Measurements from ENCODE around the gene KRTAP6-3.

The KRTAP6-3 gene

DNA sequence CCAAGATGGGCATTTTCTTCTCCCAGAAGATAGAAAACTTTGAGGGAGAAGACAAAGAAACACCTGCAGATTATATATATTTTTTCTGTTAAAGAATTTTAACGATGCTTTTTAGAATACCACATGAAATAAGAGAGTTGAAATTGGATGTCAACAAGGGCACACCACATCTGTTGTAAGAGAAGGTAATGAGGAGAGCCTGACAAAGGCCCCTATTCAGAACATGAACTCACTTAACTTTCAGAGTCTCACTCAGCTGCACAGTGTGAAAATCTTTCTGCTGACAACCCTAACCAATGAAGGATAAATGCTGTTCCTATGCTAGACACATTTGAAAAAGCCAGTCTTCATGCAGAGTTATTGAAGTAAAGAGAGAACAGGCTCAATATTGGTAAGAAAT is 9.4 kb upstream of the KRTAP6-3 start:
- Histone ChIP-seq H3K4me3 (ENCODE audit: low read depth, low read length) (no peak overlapping the region), H3K27me3 (replicated peaks) (no peaks in the 10 kb centered on the region), H3K27ac (no peak overlapping the region), H3K36me3 (replicated peaks) (no peaks in the 10 kb centered on the region)
- TF ChIP-seq, protein P1, sequence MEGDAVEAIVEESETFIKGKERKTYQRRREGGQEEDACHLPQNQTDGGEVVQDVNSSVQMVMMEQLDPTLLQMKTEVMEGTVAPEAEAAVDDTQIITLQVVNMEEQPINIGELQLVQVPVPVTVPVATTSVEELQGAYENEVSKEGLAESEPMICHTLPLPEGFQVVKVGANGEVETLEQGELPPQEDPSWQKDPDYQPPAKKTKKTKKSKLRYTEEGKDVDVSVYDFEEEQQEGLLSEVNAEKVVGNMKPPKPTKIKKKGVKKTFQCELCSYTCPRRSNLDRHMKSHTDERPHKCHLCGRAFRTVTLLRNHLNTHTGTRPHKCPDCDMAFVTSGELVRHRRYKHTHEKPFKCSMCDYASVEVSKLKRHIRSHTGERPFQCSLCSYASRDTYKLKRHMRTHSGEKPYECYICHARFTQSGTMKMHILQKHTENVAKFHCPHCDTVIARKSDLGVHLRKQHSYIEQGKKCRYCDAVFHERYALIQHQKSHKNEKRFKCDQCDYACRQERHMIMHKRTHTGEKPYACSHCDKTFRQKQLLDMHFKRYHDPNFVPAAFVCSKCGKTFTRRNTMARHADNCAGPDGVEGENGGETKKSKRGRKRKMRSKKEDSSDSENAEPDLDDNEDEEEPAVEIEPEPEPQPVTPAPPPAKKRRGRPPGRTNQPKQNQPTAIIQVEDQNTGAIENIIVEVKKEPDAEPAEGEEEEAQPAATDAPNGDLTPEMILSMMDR (IDR thresholded peaks at IDR 0.05; ENCODE audit: low read depth, low read length, missing control alignments) = no peak
- no peak for DNase-seq
- in situ Hi-C loops (cut with HindIII; ENCODE audit: low pct_ligation_motif_present, low sequenced_read_pairs) = no loop called here

DNA sequence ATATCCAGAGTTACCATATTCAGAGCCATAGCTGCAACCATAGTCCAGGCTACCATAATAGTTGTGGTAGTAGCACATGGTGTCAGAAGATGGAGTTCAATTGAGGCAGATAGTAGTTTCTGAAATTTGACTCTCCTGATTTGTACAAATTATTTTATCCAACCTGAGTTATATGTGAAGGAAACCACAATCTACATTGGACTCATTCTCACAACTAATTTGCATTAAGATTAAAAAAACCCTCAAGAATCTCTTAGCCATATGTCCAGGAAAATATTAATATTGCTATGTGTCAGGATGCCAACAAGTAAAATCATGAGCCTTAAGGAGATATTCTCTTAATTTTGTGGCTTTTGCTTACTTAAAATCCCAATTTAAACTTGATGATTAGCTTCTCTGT is 1.9 kb upstream of the KRTAP6-3 start, which contains the start of gene KRTAP22-2:
Gene KRTAP22-2, minus strand, starts transcription at position 101 of the 400 bp plus-strand sequence.
- H3K4me3 ChIP-seq (ENCODE audit: low read depth, low read length) = no peak within 1 kb of the TSS
- H3K36me3 ChIP-seq (replicated peaks) = no peaks in the 10 kb centered on the region
- H3K27me3 ChIP-seq (replicated peaks) = no peaks in the 10 kb centered on the region
- DNase-seq = no peak
- in situ Hi-C loops (cut with HindIII; ENCODE audit: low pct_ligation_motif_present, low sequenced_read_pairs) = no loop called here
- H3K27ac ChIP-seq = no peak within 1 kb of the TSS
- TF ChIP-seq, protein P1 (IDR thresholded peaks at IDR 0.05; ENCODE audit: low read depth, low read length, missing control alignments) = no peak

DNA sequence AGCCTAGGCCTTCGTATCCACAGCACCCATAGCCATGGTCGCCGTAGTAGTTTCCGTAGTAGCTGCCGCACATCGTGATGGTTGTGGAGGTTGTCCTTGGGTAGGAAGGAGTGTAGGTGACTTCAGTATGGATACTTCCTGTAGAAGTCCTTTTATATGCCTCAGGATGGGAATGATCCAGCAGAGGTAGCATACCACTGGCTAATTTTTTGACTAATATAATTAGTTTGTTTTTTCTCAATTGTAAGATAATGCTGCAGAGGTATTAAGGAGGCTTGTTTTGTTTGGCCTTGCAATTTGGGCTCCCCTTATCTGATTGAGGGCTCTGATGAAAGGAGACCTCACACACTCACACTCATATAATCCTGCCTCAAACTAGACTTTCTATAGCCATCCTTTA is 6.6 kb downstream of the KRTAP6-3 start, which contains the start of gene KRTAP6-2:
Gene KRTAP6-2, minus strand, starts transcription at position 101 of the 400 bp plus-strand sequence. Its CDS starts 28 bp downstream, at position 73.
- H3K27ac ChIP-seq = no peak within 1 kb of the TSS
- no peak within 1 kb of the TSS for H3K4me3 ChIP-seq (ENCODE audit: low read depth, low read length)
- no peaks in the 10 kb centered on the region for H3K27me3 ChIP-seq (replicated peaks)
- no peaks in the 10 kb centered on the region for H3K36me3 ChIP-seq (replicated peaks)
- TF ChIP-seq, protein P1 (IDR thresholded peaks at IDR 0.05; ENCODE audit: low read depth, low read length, missing control alignments) = no peak
- in situ Hi-C loops (cut with HindIII; ENCODE audit: low pct_ligation_motif_present, low sequenced_read_pairs) = no loop called here
- DNase-seq = no peak

DNA sequence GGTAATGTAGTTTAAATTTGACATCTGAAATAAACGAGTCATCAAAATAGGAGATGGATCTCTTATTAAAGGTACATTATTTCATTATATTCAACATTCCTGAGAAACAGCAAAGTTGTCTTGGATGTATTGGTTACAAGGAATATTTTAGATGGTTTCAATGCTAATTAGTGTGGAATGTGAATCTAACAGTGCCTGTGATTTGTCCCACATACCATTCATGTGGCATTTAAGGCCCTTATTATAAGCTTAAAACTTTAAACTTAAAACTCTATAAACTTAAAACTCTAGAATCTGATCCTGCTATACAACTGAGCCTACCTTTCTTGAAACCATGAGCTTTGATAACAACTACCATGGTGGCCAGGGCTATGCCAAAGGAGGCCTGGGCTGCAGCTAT is 8.5 kb downstream of the KRTAP6-3 start, which contains the start of gene KRTAP22-1:
Gene KRTAP22-1, plus strand, starts transcription at position 301 of the 400 bp plus-strand sequence.
- Histone ChIP-seq H3K4me3 (ENCODE audit: low read depth, low read length) (no peak within 1 kb of the TSS), H3K27ac (no peak within 1 kb of the TSS), H3K27me3 (replicated peaks) (no peaks in the 10 kb centered on the region), H3K36me3 (replicated peaks) (no peaks in the 10 kb centered on the region)
- in situ Hi-C loops (cut with HindIII; ENCODE audit: low pct_ligation_motif_present, low sequenced_read_pairs) = no loop called here
- no peak for DNase-seq
- TF ChIP-seq, protein P1 (IDR thresholded peaks at IDR 0.05; ENCODE audit: low read depth, low read length, missing control alignments) = no peak

DNA sequence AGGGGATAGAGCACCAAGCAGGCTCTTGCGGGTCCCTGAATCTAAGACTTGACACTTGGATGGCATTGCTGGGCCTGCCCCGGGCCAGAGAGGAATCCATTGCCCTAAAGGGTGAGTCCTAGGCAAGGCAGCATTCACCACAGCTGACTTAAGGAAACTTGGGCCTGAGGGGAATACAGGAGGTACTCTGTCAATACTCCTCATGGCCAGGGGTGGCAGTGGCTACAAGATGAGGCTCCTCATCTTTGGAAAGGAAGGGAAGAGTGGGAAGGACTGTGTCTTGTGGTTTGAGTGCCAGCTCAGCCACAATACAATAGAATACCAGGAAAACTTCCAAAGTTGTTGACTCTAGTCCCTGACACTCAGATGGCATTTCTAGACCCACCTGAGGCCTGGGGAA is 13.7 kb downstream of the KRTAP6-3 start:
- in situ Hi-C loops (cut with HindIII; ENCODE audit: low pct_ligation_motif_present, low sequenced_read_pairs) = no loop called here
- H3K27me3 ChIP-seq (replicated peaks) = no peaks in the 10 kb centered on the region
- TF ChIP-seq, protein P1 (IDR thresholded peaks at IDR 0.05; ENCODE audit: low read depth, low read length, missing control alignments) = no peak
- no peaks in the 10 kb centered on the region for H3K36me3 ChIP-seq (replicated peaks)
- no peak overlapping the region for H3K27ac ChIP-seq
- no peak overlapping the region for H3K4me3 ChIP-seq (ENCODE audit: low read depth, low read length)
- DNase-seq = no peak

DNA sequence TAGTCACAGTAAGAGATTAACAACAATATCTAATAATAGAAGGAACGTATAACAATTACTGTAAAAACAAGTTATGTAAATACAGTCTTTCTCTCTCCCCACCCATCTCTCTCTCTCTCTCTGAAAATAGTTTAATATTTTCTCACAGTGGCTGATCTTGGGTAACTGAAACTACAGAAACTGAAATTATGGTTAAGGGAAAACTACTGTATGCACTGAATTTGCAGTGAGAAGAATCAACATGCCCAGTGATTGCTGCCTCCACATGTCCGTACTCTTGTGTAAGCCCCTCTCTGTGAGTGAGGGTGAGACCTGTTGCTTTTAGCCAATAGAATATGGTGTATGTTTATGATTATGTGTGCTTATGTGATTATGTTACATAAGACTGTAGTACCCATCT is 19.9 kb downstream of the KRTAP6-3 start:
- TF ChIP-seq, protein P1 (IDR thresholded peaks at IDR 0.05; ENCODE audit: low read depth, low read length, missing control alignments) = no peak
- Histone ChIP-seq H3K36me3 (replicated peaks) (no peaks in the 10 kb centered on the region), H3K27me3 (replicated peaks) (no peaks in the 10 kb centered on the region), H3K27ac (no peak overlapping the region), H3K4me3 (ENCODE audit: low read depth, low read length) (no peak overlapping the region)
- DNase-seq = no peak
- in situ Hi-C loops (cut with HindIII; ENCODE audit: low pct_ligation_motif_present, low sequenced_read_pairs) = no loop called here

Measured in brain microvascular endothelial cell (primary cell).